Measurements from ENCODE around the gene KIAA2012.

- TF ChIP-seq CTCF (IDR thresholded peaks at IDR 0.05; ENCODE audit: low read depth, low read length) (peak; percentile 36; the same call in 1 of the 2 replicates), EZH2phosphoT487 (IDR thresholded peaks at IDR 0.05; ENCODE audit: low read depth) (no peak)
Observed at GRCh38 chr2:202033317-202034248, 39.5 kb upstream of the KIAA2012 start, which contains the start of gene FZD7.

Data from OCI-LY3 (cell line).